Measurements from ENCODE around the gene SMTN.
A peak's percentile ranks its signal among the peaks of the same experiment; 100 is the strongest.
"Not testable (repeated sequence)": the region's sequence is repeated elsewhere in the genome, so short reads cannot be mapped to it uniquely, and the experiment has no call there.

The SMTN gene

GRCh38 chr22:31073545-31074145 lies 7.5 kb upstream of the SMTN start:
- not testable (repeated sequence) for DNase-seq

- no peak for DNase-seq
These were observed 5.2 kb upstream of the SMTN start for GRCh38 chr22:31075961-31076360.

GRCh38 chr22:31077681-31078080 lies 3.4 kb upstream of the SMTN start:
- no peak for DNase-seq

- not testable (repeated sequence) for DNase-seq
These were observed 2.7 kb upstream of the SMTN start for GRCh38 chr22:31078389-31078788.

- no peak for DNase-seq
These were observed 1.9 kb upstream of the SMTN start for GRCh38 chr22:31079095-31079642.

GRCh38 chr22:31080164-31080847 lies 812 bp upstream of the SMTN start:
- no peak for DNase-seq

- DNase-seq: no peak
These were observed 966 bp downstream of the SMTN start for GRCh38 chr22:31081963-31082605.

- DNase-seq: peak; percentile 73
These were observed 1.7 kb downstream of the SMTN start for GRCh38 chr22:31082606-31083376.

GRCh38 chr22:31083377-31083768 lies 2.3 kb downstream of the SMTN start:
- DNase-seq: no peak

GRCh38 chr22:31083923-31084810 lies 3.0 kb downstream of the SMTN start:
- no peak for DNase-seq

- peak; percentile 91 for DNase-seq
These were observed 3.8 kb downstream of the SMTN start for GRCh38 chr22:31084811-31085492.

- DNase-seq: no peak
These were observed 4.3 kb downstream of the SMTN start for GRCh38 chr22:31085493-31085824.

- DNase-seq: no peak
These were observed 4.8 kb downstream of the SMTN start for GRCh38 chr22:31085928-31086327.

GRCh38 chr22:31086703-31087330 lies 5.7 kb downstream of the SMTN start:
- no peak for DNase-seq

- no peak for DNase-seq
These were observed 6.7 kb downstream of the SMTN start for GRCh38 chr22:31087744-31088215.

GRCh38 chr22:31088233-31088986 lies 7.3 kb downstream of the SMTN start:
- no peak for DNase-seq

- DNase-seq: no peak
These were observed 8.3 kb downstream of the SMTN start for GRCh38 chr22:31089160-31090100.

- no peak for DNase-seq
These were observed 9.3 kb downstream of the SMTN start for GRCh38 chr22:31090217-31091085.

All from activated naive CD4-positive, alpha-beta T cell treated with anti-CD3 and anti-CD28 coated beads, Interleukin-2, amount 50 U/mL, for 16 hours (primary cell).